Gastroesophageal sphincter (tissue), 4 donors: ENCODE results near the gene HSPA1B. TPM values are rescaled to one million over a fixed set of nuclear protein-coding genes. Genes with fewer than 3 reads are reported as not detected.

Experiments used
- ATAC-seq: fragments of 150-250 bp; one replicate; pipeline ENCODE4 v1.9.1; 2016; ENCODE audit warnings: mild to moderate bottlenecking, moderate library complexity
- H3K27ac ChIP-seq, 4 donors: fragments of 200-600 bp; sonication (generic) in 3 of 4; 1 replicate in 3 of 4; 2 replicates in 1 of 4; pipeline ENCODE4 v1.5.1; 2016 to 2019
- H3K27me3 ChIP-seq: fragments of 200-600 bp; sonication (generic); one replicate; pipeline ENCODE4 v1.5.1; 2019
- H3K36me3 ChIP-seq, 2 donors: fragments of 200-600 bp; sonication (generic); one replicate each; pipeline ENCODE4 v1.5.1; 2019; ENCODE audit warnings: control low read depth in 1 of 2
- H3K4me1 ChIP-seq, 3 donors: fragments of 200-600 bp; sonication (generic); 1 replicate in 2 of 3; 2 replicates in 1 of 3; pipeline ENCODE4 v1.5.1; 2016 to 2019; ENCODE audit warnings: control low read depth in 2 of 3
- H3K4me3 ChIP-seq, 2 donors: fragments of 200-600 bp; sonication (generic); one replicate each; pipeline ENCODE4 v1.5.1; 2019; ENCODE audit warnings: mild to moderate bottlenecking in 1 of 2, moderate library complexity in 1 of 2
- H3K9me3 ChIP-seq, 3 donors: fragments of 200-600 bp; sonication (generic); one replicate each; pipeline ENCODE4 v1.5.1; 2017 to 2019; ENCODE audit warnings: control low read depth in 2 of 3
- EP300 ChIP-seq: sonication (generic); formaldehyde crosslinking; IDR thresholded peaks from one replicate; pipeline ENCODE4 v1.6.1; 2017; ENCODE audit warnings: antibody characterized with exemption, mild to moderate bottlenecking
- POLR2A ChIP-seq, 2 donors: fragments of 450-650 bp; IDR thresholded peaks; one replicate each; pipeline ENCODE4 v1.6.1; 2017; ENCODE audit warnings: antibody characterized with exemption in 2 of 2, mild to moderate bottlenecking in 2 of 2, moderate library complexity in 1 of 2
- POLR2AphosphoS5 ChIP-seq: sonication (generic); formaldehyde crosslinking; IDR thresholded peaks from one replicate; pipeline ENCODE4 v1.6.1; 2017; ENCODE audit warnings: antibody characterized with exemption
- WGBS, 2 donors: methylation state at CpG; one replicate each; pipeline ENCODE4 v1.1.5; 2018; ENCODE audit warnings: low coverage in 1 of 2; 5-methylcytosine and 5-hydroxymethylcytosine counted together
- total RNA-seq, 4 donors: library from RNA; depleted of rRNA; stranded (reverse); fragments of >200 nt; gene quantifications; one replicate each; pipeline ENCODE4 v1.1.0, GENCODE V29; 2016
- TF ChIP-seq, protein P1 (sequence below), 4 experiments: fragments of 200-600 bp in 2 of 4; fragments of 450-650 bp in 2 of 4; sonication (generic) in 1 of 4; IDR thresholded peaks; one replicate each; pipeline ENCODE4 v1.5.1; 2017 to 2019; ENCODE audit warnings: antibody characterized with exemption in 4 of 4, mild to moderate bottlenecking in 2 of 4, moderate library complexity in 2 of 4

HSPA1B gene
- total RNA-seq, 4 donors from 2014 or later, result 198 to 260 (median 219) TPM

DNA sequence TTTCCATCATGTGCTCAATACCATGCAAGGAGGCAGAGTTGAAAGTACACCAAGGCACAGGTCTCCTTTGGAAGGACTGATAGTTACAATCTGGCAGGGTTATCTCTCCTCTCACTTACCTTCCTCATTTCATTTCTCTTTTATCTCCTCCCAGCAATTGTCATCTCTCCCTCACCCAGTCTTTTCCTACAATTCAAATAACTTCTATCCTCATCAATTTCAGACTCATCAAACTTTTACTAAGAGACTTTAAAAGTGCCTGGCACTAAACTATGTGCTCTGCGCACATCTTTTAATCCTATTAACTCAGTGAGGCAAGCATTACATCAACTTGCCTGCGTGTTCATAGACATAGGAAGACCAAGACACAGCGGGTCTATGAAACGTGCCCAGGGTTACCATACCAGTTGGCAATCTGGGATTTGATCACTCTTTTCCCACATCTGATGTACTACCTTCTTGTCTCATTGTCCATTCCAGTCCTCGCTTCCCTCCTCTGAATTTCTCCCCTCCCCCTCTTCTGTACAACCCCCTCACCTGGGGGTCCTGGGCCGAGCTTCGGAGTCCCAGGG is 33.2 kb upstream of the HSPA1B start:
- Histone ChIP-seq H3K27me3 (no peaks in the 10 kb centered on the region), H3K4me1 (peaks cover 0 to 22% (median 12%) of the 10 kb centered on the region in 3 donors), H3K27ac (peak overlapping the region; percentile 65 to 97 (median 96)), H3K36me3 (peaks cover 0 to 41% of the 10 kb centered on the region in 2 donors), H3K4me3 (peak overlapping the region; percentile 63 to 66), H3K9me3 (no peaks in the 10 kb centered on the region)
- no peak for ATAC-seq
- WGBS, 2 donors, result 10 to 39% methylated on average over 3 to 5 of the region's 7 CpGs
- TF ChIP-seq EP300 (no peak), POLR2AphosphoS5 (no peak), POLR2A (IDR thresholded peaks at IDR 0.05) (no peak)
- TF ChIP-seq, protein P1, sequence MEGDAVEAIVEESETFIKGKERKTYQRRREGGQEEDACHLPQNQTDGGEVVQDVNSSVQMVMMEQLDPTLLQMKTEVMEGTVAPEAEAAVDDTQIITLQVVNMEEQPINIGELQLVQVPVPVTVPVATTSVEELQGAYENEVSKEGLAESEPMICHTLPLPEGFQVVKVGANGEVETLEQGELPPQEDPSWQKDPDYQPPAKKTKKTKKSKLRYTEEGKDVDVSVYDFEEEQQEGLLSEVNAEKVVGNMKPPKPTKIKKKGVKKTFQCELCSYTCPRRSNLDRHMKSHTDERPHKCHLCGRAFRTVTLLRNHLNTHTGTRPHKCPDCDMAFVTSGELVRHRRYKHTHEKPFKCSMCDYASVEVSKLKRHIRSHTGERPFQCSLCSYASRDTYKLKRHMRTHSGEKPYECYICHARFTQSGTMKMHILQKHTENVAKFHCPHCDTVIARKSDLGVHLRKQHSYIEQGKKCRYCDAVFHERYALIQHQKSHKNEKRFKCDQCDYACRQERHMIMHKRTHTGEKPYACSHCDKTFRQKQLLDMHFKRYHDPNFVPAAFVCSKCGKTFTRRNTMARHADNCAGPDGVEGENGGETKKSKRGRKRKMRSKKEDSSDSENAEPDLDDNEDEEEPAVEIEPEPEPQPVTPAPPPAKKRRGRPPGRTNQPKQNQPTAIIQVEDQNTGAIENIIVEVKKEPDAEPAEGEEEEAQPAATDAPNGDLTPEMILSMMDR (IDR thresholded peaks at IDR 0.05), result no peak

DNA sequence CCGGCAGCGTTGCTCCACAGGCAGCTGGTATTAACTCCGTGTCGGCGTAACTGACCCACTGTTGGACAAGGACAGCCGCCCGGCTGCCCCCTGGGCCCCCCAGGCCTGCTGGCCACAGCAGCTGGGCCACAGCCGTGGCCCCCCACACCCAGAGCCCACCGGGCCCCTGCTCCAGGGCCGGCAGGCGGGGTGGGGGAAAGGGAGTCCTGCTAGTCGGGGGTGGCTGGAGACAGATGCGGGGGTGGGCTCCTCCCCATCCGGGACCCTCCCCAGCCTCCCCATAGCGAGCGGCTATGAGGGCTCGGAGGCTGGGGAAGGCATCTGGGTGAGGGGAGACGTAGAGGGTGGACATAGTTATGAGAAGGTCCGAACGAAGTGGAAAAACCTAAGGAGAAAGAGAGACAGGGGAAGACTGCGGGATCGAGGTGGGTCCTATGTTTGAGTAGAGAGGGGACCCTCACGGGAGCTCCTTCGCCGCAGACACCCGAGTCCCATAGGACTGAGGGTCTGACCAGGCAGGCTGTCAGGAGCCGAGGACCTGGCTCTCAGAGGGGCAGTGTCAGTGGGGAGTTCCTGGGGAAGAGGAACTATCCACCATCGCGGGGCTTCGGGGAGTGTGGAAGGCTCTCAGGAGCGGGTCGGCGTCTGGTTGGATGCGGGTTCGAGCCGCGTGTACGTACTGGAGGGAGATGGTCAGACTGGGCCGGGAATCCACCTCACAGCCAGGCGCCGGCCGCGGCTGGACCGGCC is 32.5 kb upstream of the HSPA1B start:
- TF ChIP-seq POLR2AphosphoS5, result no peak
- peak in 1 of 2 donors; percentile 28 for TF ChIP-seq POLR2A (IDR thresholded peaks at IDR 0.05)
- TF ChIP-seq EP300, result no peak
- TF ChIP-seq, protein P1 (IDR thresholded peaks at IDR 0.05), result no peak
- Histone ChIP-seq H3K27ac (peak overlapping the region; percentile 65 to 97 (median 96)), H3K4me3 (peak overlapping the region; percentile 63 to 66), H3K36me3 (peaks cover 0 to 39% of the 10 kb centered on the region in 2 donors), H3K4me1 (peaks cover 0 to 22% (median 12%) of the 10 kb centered on the region in 3 donors), H3K27me3 (no peaks in the 10 kb centered on the region), H3K9me3 (no peaks in the 10 kb centered on the region)
- WGBS, 2 donors, result 0% methylated on average over 11 to 12 of the region's 44 CpGs
- ATAC-seq, result no peak

DNA sequence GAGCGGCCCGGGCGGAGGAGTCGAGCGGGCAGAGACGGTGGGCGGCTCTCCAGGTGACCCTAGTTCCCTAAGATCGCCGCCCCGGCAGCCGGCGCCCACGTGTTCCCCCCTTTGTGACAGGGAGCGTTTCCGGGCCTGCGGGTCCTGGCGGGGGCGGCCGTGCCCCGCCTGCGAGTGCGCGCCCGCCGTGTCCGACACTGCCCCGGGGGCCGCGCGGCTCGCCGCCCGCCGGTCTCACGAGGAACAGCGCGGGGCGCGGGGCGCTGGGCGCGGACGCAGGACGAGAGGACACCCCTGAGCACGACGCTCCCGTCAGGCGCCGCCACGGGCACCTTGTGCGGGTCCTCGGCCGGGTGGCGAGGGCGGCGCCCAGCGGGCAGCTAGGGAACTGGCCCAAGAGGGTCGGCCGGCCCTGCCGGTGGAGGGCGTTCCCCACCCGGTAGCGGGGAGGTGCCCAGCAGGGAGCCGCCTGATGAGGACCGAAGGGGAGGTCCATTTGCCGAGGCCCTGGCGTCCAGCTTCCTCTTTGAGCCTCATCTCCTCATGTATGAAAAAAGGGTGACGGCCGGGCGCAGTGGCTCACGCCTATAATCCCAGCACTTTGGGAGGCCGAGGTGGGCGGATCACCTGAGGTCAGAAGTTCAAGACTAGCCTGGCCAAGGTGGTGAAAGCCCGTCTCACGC is 31.8 kb upstream of the HSPA1B start, which contains the start of gene VARS1:
TSS of gene VARS1 (minus strand) at position 137 of the 683 bp plus-strand sequence. CDS start 535 bp downstream, outside the sequence.
- peak; percentile 98 for ATAC-seq
- TF ChIP-seq, protein P1 (IDR thresholded peaks at IDR 0.05), result peak in 3 of 4 experiments; percentile 91 to 96 (median 96)
- TF ChIP-seq POLR2AphosphoS5, result peak; percentile 53
- TF ChIP-seq POLR2A (IDR thresholded peaks at IDR 0.05), result peak; percentile 27 to 69
- no peak for TF ChIP-seq EP300
- H3K27ac ChIP-seq, result peak within 1 kb of the TSS; percentile 65 to 97 (median 96)
- H3K36me3 ChIP-seq, result peaks cover 0 to 34% of the 10 kb centered on the region in 2 donors
- no peaks in the 10 kb centered on the region for H3K27me3 ChIP-seq
- peak within 1 kb of the TSS; percentile 63 to 66 for H3K4me3 ChIP-seq
- H3K4me1 ChIP-seq, result peaks cover 0 to 22% (median 12%) of the 10 kb centered on the region in 3 donors
- H3K9me3 ChIP-seq, result no peaks in the 10 kb centered on the region
- WGBS, 2 donors, result 10% methylated on average over 2 of the region's 75 CpGs; no CpG with 5 or more reads in 1 of the 2 donors

DNA sequence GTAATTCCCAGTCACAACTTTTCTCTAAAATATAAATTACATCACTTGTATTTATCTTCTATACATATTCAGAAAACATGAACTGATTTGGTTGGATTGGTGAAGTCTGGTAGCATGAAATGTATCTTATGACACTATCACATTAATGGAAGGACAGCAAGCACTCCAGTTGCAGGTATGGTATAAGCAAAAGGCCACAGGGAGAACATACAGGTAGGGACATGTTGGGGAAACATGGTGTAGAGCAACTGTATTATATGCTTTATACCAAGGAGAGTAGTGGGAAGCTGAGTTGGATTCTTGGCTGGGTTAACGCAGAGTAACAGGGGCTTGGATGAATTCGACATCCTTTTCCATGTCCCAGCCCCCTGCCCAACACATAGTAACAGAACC is 30.5 kb upstream of the HSPA1B start:
- Histone ChIP-seq H3K4me1 (peaks cover 0 to 22% (median 12%) of the 10 kb centered on the region in 3 donors), H3K27me3 (no peaks in the 10 kb centered on the region), H3K4me3 (no peak overlapping the region), H3K9me3 (no peaks in the 10 kb centered on the region), H3K36me3 (peaks cover 0 to 30% of the 10 kb centered on the region in 2 donors), H3K27ac (peak overlapping the region in 3 of 4 donors; percentile 41 to 97 (median 96))
- TF ChIP-seq POLR2AphosphoS5 (no peak), POLR2A (IDR thresholded peaks at IDR 0.05) (no peak), EP300 (no peak)
- TF ChIP-seq, protein P1 (IDR thresholded peaks at IDR 0.05), result no peak
- WGBS, 2 donors, result 83% methylated on average over 2 of the region's 2 CpGs; no CpG with 5 or more reads in 1 of the 2 donors
- no peak for ATAC-seq
